DMS79 (cell line): ENCODE results near the gene ANKS1A.
"Not testable (repeated sequence)": the region's sequence is repeated elsewhere in the genome, so short reads cannot be mapped to it uniquely, and the experiment has no call there.

Source experiments
- DNase-seq: peaks from one replicate; lab custom pipeline; 2025; lab: John Stamatoyannopoulos, UW

The ANKS1A gene

DNA sequence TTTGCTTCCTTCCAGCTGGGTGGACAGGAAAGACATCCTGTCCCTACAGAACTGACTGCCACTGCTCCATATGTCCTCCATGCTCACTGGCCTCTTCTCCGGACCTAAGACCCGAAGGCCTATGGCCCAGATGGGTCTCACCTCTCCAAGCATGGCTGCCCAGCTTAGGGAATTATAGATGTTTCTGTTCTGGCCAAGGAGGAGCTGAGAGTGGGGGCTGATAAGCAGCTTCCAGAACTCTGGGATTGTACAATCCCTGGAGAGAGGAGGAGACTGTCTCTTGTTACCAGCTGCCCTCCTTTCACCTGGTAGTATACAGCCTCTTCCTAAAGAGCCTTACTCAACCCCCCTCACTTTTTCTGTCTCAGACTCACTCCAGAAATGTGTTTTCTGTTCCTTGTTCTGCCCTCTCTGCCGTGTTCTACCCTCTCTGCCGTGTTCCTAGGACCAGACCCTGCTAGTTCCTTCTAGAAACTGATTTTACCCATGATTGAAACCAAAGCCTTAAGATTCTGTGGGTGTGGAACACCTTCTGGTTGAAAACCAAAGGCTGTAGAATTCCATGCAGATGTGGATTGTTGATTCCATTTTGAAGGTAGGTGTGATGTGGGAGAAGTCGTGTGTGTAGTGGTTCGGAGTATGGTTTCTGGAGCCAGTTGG lies 28.7 kb downstream of the ANKS1A start:
- DNase-seq: no peak

DNA sequence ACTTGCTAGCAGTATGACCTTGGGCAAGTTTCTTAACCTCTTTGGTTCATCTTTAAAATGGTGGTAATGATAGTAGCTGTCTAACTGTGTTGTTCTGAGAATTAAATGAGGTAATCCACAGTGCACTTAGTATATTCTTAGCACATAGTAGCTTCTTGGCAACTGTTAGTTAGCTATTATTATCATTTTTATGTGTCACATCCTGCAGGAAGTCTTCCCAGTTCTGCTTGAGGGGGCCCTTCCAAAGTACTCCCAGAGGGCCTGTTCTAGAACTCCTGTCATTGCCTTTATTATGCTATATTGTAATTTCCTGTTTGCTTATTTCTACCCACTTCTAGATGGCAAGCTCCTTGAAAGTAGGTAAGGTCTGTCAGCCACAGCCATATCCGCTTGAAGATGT lies 30.6 kb downstream of the ANKS1A start:
- no peak for DNase-seq

GRCh38 chr6:34920097-34920496 lies 31.0 kb downstream of the ANKS1A start:
- no peak for DNase-seq

GRCh38 chr6:34922177-34922663 lies 33.2 kb downstream of the ANKS1A start:
- DNase-seq: no peak

DNA sequence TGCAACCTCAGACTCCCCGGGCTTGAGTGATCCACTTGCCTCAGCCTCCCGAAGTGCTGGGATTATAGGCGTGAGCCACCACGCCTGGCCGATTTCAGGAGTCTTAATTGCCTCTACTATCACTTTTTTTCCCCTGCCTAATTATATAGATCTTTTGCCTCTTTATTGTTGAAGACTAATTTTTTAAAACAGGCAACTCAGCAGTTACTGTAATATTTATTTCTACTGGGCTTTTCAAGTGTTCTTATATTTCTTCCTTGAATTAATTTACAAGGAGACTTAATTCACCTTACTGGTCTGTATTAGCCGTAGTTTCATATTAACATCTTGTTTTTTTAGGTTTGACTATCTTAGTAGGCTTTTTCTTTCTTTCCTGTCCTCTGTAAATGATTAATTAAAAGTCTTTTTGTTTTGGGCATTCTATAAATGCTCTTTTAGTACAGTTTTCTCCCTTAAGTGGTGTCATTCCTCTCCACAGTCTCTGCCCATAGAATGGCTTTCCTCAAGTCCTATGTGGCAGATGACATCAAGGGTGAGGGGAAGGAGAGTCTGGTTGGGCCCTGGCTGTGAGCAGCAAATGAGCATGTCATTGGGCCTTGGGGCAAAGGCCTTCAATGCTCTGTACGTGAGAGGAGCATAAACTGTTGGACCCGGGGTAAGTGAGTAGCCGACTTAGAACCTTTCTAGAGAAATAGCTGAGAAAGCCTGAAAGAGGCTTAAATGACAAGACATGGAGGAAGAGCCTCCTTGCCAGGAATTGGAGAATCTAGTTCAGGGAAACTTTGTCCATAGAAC lies 36.0 kb downstream of the ANKS1A start:
- peak; percentile 69 for DNase-seq

DNA sequence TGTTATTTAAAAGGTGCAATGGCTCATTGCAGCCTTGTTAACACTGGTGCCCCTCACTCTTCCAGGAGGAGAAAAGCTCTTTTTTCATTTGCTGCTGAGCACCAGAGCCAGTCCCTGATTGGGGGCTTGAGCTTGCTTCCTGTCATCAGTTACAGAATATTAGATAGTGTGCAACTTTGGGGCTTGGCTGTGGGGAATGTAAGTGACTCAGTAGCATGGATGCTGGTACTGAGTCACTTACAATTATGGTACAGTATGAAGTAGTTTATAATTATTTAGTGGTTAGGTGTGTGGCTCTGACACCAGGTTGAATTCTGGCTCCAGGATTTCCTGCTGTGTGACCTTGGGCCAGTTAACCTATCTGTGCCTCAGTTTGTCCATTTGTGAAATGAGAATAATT lies 37.6 kb downstream of the ANKS1A start:
- no peak for DNase-seq

DNA sequence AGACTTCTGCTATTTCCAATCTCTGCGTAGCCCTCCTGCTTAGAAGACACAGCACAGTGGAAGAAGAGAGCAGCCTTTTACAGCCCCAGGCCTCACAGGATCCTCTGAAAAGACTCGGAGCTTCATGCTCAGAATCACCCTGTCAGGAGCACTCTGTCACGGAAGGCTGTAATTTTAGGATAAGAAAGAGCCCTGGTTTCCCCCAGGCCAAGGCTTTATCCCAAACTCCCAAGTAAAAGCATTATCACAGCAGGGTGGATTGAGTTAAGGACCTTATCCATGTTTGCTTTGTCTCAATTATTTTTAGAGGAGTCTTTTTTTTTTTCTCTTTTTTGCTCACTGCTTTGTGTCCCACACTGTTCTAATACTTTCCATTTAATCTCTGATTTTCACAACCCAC lies 39.2 kb downstream of the ANKS1A start:
- peak; percentile 63 for DNase-seq

DNA sequence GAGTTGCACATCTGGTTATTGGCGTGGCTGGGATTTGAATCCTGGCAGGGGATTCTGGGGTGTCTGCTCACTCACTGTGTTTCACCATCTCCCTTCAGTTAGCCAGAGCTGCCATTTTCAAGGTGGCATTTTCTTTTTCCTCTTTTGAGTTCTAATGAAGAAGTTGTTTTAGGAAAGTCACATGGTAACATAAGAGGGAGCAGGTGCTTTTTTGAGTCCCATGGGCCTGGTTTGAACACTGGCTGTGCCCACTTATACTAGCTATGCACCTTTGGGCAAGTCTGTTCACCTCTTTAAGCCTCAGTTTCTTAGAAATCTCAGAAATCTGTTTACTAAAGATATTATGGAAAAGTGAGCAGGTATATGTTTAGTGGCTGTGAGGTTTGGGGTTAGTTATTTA lies 39.6 kb downstream of the ANKS1A start:
- peak; percentile 37 for DNase-seq

DNA sequence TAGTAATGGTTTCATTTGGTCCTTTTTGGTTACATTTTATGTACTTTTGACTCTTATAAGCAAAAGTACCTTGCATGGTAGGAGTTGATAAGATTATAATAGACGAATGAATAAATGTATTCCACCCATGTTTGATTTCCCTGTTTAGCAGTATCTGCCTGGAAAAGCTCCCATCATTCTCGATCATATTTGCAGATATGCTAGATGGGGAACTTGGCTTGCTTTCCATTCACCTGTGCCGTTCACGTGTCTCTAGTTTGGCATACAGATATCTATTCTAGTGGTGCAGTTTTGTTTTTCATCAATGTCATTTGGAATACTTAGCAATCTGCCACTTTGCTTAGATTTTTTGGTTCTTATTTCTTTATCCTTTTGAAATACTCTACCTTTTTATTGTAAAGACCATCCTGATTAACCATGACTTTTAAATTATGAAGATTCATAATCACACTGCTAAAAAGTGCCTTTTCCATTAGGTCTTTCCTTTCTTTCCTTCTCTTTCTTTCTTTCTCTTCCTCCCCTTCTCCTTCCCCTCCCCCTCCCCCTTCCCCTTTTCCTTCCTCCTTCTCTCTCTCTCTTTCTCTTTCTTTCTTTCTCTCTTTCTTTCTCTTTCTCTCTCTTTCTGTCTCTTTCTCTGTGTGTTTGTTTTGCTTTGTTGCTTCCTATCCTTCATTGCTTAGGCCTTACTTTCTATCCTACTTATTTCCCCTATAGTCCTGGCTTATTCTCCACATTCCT lies 40.4 kb downstream of the ANKS1A start:
- DNase-seq: no peak

- no peak for DNase-seq
These were observed 41.2 kb downstream of the ANKS1A start for GRCh38 chr6:34930221-34930620.

GRCh38 chr6:34932202-34932601 lies 43.1 kb downstream of the ANKS1A start:
- not testable (repeated sequence) for DNase-seq

DNA sequence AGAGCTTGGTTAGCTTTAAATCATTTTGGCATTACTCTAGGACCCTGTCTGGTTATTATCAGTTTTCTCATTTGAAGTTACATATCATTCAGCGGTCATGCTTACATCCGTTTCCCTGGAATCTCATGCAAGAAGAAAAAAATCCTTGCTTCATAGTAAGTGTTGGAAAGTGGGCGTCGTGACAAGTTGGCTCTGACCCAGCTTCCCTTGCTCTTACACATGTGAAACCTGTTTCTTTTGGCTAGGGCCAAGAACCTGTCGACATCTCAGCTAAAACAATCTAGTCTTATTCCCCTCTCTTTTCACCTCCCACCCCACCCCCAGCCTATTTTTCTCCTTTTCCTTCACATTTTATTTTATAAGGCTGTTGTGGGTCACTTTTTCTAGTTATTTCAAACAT lies 45.5 kb downstream of the ANKS1A start:
- DNase-seq: peak; percentile 74

DNA sequence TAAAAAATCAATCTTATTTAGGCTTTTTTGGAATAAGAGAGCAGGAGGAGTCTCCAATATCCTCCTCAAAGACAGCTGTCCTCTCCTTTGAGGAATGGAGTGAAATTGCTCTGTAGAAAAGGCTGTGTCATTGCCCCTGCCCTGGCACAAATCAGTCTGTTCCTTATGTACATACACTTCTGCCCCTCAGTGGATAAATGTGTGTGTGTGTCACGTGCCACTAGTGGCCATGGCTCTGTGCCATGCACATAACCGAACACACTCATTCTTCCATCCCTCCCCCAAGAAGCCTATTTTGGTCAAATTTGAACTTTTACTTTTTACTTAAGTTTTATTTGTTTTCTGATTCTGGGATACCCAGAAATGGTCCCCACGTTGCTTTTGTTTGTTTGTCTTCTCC lies 49.2 kb downstream of the ANKS1A start:
- DNase-seq: no peak

DNA sequence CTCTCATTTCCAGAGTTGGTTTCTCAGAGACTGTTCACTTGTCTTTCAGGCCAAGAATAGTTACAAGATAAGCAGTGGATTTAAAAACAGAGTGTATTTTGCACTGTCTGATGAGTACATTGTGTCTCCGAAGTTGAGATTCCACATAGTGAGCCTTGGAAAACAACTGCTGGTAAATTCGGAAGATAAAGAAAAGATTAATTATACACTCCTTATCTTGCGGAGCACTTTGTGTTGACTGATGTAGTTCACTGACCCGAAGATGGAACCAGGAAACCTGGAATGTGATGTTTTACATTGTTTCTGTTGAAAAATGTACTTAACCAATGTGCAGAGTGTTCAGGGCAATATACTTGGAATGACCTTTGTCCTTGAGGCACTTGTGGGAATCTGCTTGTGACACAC lies 51.0 kb downstream of the ANKS1A start:
- no peak for DNase-seq

DNA sequence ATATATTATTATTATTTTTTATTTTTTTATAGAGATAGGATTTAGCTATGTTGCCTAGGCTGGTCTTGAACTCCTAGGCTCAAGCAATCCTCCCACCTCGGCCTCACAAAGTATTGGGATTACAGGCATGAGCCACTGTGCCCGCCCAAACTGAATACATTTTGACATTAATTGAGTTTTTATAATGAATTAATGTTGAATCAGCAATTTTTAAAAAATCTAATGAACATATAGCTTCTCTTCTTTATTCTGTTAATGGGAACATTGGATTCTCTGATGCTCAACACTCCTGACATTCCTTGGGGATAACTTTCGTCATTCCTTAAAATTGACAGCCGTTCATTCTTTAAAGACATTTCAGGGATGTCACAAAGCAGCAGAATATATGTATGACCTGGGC lies 52.4 kb downstream of the ANKS1A start:
- no peak for DNase-seq

GRCh38 chr6:34945317-34945716 lies 56.3 kb downstream of the ANKS1A start:
- DNase-seq: no peak

DNA sequence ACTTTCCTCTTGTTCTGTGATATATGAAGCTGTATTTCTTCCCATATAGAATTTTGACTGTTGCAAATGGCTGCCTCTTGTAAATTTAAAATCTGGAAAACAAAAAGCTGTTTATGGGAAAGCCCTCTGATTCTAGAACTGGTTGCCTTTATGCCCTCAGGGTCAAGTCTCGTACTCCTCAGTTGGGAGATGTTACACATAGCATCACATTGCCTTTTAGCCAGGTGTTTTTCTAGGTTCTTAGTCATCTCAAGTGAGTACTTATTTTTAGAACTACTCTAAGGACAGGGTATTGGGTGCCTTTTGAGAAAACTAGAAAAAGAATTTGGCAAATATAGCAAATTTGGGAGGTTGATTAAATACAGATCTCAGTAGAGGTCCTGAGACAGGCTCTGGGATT lies 58.5 kb downstream of the ANKS1A start:
- no peak for DNase-seq

DNA sequence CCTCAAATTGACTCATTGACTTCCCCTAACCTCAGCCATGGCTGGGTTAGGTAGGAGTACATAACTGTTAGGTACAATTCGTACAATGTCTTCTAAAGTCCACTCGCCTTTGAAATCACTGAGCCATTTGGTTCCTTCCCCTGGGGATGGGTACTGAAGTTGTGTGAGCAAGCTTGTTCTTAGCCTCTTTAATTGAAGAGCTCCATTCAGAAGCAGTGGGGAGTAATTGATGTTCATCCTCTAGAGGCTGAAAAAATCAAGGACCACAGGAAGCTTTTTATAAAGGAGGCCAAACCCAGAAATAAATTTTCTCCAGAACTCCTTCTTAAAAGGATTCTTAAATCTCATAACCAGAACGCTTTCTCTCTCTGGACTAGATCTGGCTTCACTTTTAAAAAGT lies 60.6 kb downstream of the ANKS1A start:
- DNase-seq: peak; percentile 85

GRCh38 chr6:34950849-34951248 lies 61.8 kb downstream of the ANKS1A start:
- DNase-seq: no peak

GRCh38 chr6:34951731-34952130 lies 62.7 kb downstream of the ANKS1A start:
- DNase-seq: no peak

DNA sequence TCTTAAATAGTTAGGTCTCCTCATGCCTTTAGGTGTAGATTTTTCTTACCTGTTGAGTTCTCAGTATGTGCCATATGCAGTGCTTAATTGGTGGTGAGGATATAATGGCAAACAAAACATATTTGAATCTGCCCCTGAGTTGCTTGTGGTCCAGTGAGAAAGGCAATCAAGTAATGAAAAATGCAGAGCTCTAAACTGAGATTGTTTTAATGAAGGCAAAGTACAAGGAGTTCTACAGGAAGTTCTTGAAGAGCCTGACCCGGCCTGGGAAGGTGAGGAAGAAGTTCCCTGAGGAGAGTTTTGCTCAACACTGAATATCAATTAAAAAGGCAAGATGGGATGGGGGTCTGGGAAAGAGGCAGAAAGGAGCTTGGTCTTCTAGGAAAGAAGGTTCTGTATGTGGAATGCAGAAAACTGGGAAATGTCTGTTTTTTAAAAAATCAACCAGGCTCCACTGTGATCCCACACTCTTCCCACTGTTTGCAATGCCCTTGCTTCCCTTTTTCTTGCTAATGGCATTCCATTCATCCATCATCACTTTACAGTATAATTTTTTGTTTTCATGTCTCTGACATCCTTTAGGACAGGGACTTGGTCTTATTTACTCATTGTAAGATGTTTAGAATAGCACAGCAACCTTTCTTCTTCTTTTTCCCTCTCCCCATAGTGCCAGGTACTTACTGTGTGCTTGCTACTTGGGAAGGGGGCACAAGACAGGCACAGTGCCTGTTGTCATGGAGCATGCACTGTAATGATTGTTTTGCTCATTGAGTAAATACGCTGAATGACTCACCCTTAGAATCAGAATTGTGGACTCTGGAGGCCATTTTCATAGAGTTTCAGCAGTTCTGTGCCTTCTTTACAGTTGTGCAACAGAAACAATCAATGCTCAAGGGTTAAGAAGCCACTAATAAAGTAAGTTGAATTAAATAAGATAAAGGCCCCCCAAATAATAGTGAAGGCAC lies 64.3 kb downstream of the ANKS1A start:
- peak; percentile 5 for DNase-seq

GRCh38 chr6:34955442-34955841 lies 66.4 kb downstream of the ANKS1A start:
- no peak for DNase-seq
